RWPE1 (cell line): Measurements from ENCODE around the gene WNT3.

Source experiments
- CTCF ChIA-PET: fragments of 350-600 bp; sonication (Branson Sonifier 250); formaldehyde crosslinking; extraction: SDS; loops from one replicate; lab custom pipeline; 2021; lab: Yijun Ruan, JAX
- POLR2A ChIA-PET: fragments of 400-600 bp; formaldehyde crosslinking; extraction: SDS; loops from one replicate; lab custom pipeline; 2020; ENCODE audit warnings: antibody characterized with exemption; ENCODE audit not compliant: low non-redundant PET; lab: Yijun Ruan, JAX
- DNase-seq: peaks from one replicate; pipeline ENCODE4 v3.0.0; 2012; ENCODE audit warnings: low spot score
- H3K27ac ChIP-seq: fragments of 450-650 bp; 2 replicates; pipeline ENCODE4 v1.5.1; 2017
- CTCF ChIP-seq: fragments of 450-650 bp; conservative IDR thresholded peaks from 2 replicates; pipeline ENCODE4 v1.5.1; 2017; ENCODE audit warnings: low read depth, mild to moderate bottlenecking

The WNT3 gene

GRCh38 chr17:46751425-46751824, 67.1 kb downstream of the WNT3 start:
- CTCF ChIA-PET, result no interaction called here

GRCh38 chr17:46745376-46745775, 73.1 kb downstream of the WNT3 start:
- POLR2A ChIA-PET, result no interaction called here
- no peak for TF ChIP-seq CTCF
- H3K27ac ChIP-seq, result no peak overlapping the region
- DNase-seq, result no peak
- CTCF ChIA-PET, result interaction anchor here (0.5 kb wide), 1 partner anchor 32 kb away, joined by 3 read pairs; no protein-coding TSS in a partner anchor

More at GRCh38 chr17:46751425-46751824, 67.1 kb downstream of the WNT3 start:
- DNase-seq, result no peak
- POLR2A ChIA-PET, result interaction anchor here (0.5 kb wide), 1 partner anchor 804 kb away, joined by 6 read pairs; no protein-coding TSS in a partner anchor
- no peak overlapping the region for H3K27ac ChIP-seq
- no peak for TF ChIP-seq CTCF

DNA sequence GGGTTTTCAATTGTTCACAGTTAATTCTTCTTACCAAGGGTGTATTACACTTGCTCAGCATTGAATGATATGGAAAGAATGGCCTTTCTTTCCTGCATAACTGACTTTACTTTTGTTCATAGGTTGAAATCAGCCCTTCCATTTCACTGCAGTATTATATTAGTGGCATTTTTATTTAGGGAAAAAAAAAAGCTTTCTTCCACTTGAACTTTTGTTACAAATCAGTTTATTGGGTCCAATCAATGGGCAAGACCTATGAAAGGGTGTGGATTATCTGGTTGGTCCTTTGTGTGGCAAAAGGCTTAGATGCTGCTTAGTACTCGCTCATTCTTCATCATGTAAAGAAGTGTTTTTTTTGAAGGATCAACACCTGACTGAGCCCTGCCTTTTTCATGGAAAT, 74.1 kb downstream of the WNT3 start:
- ChIA-PET CTCF (no interaction called here), POLR2A (no interaction called here)
- no peak overlapping the region for H3K27ac ChIP-seq
- no peak for TF ChIP-seq CTCF
- no peak for DNase-seq

DNA sequence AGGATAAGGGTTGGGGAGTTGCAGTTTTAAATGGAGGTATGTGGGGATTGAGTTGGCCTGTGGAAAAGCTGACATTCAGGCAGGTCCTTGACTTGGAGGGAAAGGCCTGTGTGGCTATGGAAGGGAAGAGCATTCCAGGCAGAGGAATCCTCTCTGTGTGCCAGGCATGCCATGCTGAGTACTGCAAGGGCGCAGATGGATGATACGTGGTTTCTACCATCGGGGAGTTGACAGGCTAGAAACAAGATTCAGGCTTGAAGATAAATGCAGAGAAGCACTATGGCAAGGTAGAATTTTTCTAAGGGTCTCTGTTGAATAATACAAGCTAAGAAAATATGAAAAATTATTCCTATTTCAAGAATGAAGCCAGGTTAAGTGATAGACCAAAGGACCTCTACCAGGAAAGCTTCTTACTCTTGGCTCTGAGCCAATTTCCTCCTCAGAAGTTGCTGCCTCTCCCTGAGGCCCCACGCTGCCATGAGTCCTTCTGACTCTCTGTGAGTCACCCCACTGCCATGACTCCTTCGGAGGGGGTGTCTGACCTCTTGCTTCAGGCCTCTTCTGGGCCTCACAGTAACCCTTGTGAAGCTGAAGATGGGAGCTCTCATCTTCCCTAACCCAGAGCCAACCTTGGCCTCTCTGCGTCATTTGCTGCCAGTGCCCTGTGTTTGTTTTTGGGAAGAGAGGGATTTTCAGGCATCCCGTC, 75.8 kb downstream of the WNT3 start:
- H3K27ac ChIP-seq, result no peak overlapping the region; the same call in 1 of the 2 replicates
- no peak for TF ChIP-seq CTCF
- CTCF ChIA-PET, result interaction anchor here (0.6 kb wide), 1 partner anchor 1304 kb away, joined by 3 read pairs; no protein-coding TSS in a partner anchor
- peak; percentile 90 for DNase-seq
- POLR2A ChIA-PET, result no interaction called here

- ChIA-PET CTCF (no interaction called here), POLR2A (no interaction called here)
- TF ChIP-seq CTCF, result no peak
- DNase-seq, result no peak
- H3K27ac ChIP-seq, result no peak overlapping the region
Measured at GRCh38 chr17:46741122-46741730, 77.3 kb downstream of the WNT3 start.

- no peak for DNase-seq
- H3K27ac ChIP-seq, result no peak overlapping the region
- TF ChIP-seq CTCF, result no peak
- CTCF ChIA-PET, result no interaction called here
- POLR2A ChIA-PET, result no interaction called here
Measured at GRCh38 chr17:46739982-46740381, 78.5 kb downstream of the WNT3 start.
